Measurements from ENCODE around the gene TEKTIP1. TPM values are rescaled to one million over a fixed set of nuclear protein-coding genes. Genes with fewer than 3 reads are reported as not detected.
A peak's percentile ranks its signal among the peaks of the same experiment; 100 is the strongest.

The TEKTIP1 gene
- total RNA-seq, 4 donors from 2014 or later, result 2.5 to 5.2 TPM; not detected in 2

DNA sequence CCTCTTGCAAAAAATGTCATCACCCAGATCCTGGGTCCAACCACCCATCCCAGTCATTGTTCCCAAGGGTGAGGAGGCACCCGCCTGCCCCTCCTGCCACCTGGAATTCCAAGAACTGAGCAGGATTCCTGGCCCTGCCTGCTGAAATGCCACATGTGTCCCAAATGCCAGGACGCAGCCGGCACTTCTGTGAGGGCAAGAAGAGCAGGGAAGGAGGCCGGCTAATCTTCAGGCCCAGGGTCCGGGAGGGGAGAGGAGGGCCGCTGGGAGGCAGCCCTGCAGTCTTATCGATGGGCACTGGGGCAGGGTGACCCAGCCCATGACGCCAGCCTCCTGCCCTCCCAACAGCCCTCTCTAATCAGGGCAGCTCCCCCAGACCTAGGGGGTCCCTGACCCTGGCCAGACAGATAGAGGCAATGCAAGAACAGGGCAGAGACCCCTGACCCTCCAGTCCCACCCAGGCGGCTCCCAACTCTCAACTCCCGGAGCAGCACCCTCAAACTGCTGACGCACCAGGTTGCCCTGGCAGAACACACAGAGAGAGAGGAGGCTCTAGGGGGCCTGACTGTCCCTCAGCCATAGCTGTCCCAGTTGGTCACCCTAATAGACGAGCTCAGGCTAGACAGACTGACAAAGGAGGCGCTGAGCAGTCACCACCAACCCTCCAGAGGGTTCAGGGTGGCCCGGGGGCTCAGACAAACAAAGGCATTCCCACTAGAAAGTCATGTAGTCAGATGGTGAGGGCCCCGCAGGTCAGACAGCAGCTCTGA is 16.9 kb downstream of the TEKTIP1 start:
- 71% methylated on average over 11 of the region's 15 CpGs; no CpG with 5 or more reads in 1 of the 2 donors for WGBS, 2 donors (ENCODE audit: low coverage in 1 of 2)
- TF ChIP-seq POLR2AphosphoS5 (IDR thresholded peaks at IDR 0.05), result no peak
- no peak for TF ChIP-seq EP300 (IDR thresholded peaks at IDR 0.05; ENCODE audit: low read depth)
- TF ChIP-seq, protein P1, sequence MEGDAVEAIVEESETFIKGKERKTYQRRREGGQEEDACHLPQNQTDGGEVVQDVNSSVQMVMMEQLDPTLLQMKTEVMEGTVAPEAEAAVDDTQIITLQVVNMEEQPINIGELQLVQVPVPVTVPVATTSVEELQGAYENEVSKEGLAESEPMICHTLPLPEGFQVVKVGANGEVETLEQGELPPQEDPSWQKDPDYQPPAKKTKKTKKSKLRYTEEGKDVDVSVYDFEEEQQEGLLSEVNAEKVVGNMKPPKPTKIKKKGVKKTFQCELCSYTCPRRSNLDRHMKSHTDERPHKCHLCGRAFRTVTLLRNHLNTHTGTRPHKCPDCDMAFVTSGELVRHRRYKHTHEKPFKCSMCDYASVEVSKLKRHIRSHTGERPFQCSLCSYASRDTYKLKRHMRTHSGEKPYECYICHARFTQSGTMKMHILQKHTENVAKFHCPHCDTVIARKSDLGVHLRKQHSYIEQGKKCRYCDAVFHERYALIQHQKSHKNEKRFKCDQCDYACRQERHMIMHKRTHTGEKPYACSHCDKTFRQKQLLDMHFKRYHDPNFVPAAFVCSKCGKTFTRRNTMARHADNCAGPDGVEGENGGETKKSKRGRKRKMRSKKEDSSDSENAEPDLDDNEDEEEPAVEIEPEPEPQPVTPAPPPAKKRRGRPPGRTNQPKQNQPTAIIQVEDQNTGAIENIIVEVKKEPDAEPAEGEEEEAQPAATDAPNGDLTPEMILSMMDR (IDR thresholded peaks at IDR 0.05), result no peak
- in situ Hi-C loops (cut with MboI; ENCODE audit: low pct_ligation_motif_present in 1 of 4, low pct_unique_long_range_greater_than_20kb in 1 of 4, low sequenced_read_pairs in 3 of 4) (no loop called here), intact Hi-C loops (cut with DNase I; ENCODE audit: low total_unique reads) (no loop called here)
- DNase-seq, result no peak
- Histone ChIP-seq H3K27me3 (no peaks in the 10 kb centered on the region), H3K4me1 (peaks cover 11 to 44% (median 27%) of the 10 kb centered on the region in 4 donors), H3K9me3 (no peaks in the 10 kb centered on the region), H3K4me3 (peak overlapping the region in 3 of 4 donors; percentile 73 to 99 (median 94)), H3K27ac (peak overlapping the region in 3 of 4 donors; percentile 6 to 92 (median 12)), H3K36me3 (no peaks in the 10 kb centered on the region)

DNA sequence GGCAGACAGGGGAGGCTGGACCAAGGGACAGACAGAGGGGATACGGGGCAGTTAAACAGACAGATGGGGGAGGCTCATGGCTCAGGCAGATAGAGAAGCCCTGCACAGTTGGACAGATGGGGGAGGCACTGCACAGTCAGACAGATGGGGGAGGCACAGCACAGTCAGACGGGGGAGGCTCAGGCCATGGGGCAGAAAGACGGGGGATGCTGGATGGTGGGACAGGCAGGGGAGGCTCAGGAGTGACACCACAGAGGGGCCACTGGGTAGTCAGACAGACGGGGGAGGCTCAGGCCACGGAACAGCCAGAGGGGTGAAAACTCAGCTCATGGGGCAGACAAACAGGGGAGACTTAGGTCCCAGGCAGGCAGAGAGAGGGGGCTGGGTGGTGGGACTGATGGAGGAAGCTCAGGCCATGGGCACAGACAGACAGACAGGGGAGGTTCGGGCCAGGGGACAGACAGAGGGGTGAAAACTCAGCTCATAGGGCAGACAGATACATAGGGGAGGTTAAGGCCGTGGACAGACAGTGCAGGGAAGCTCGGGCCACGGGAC is 17.5 kb downstream of the TEKTIP1 start:
- Histone ChIP-seq H3K27ac (peak overlapping the region; percentile 75 to 95 (median 88)), H3K9me3 (no peaks in the 10 kb centered on the region), H3K27me3 (no peaks in the 10 kb centered on the region), H3K4me3 (peak overlapping the region; percentile 42 to 99 (median 84)), H3K4me1 (peaks cover 11 to 44% (median 27%) of the 10 kb centered on the region in 4 donors), H3K36me3 (no peaks in the 10 kb centered on the region)
- TF ChIP-seq, protein P1 (IDR thresholded peaks at IDR 0.05), result no peak
- in situ Hi-C loops (cut with MboI; ENCODE audit: low pct_ligation_motif_present in 1 of 4, low pct_unique_long_range_greater_than_20kb in 1 of 4, low sequenced_read_pairs in 3 of 4) (no loop called here), intact Hi-C loops (cut with DNase I; ENCODE audit: low total_unique reads) (no loop called here)
- DNase-seq, result no peak
- 16 to 28% methylated on average over 4 to 9 of the region's 9 CpGs for WGBS, 2 donors (ENCODE audit: low coverage in 1 of 2)

DNA sequence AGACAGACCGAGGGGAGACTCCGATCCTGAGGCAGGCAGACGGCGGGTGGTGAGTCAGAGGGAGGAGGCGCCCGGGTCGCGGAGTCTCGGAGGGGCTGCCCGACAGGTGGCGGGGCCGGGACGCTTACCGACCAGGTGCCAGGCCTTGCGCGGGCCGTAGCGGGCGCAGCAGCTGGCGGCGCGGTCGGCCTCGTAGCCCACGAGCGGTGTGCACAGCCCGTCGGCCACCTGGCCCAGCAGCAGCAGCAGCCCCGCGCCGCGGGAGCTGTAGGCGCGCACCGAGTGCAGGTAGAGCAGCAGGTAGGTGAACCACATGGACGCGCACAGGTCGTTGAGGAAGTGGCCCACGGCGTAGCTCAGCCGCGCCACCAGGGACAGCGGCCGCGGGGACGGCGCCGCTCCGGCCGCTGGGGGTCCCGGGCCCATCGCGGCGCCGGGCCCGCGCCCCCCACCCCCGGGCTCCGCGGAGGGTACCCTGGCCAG is 18.0 kb downstream of the TEKTIP1 start:
- Histone ChIP-seq H3K9me3 (no peaks in the 10 kb centered on the region), H3K27me3 (no peaks in the 10 kb centered on the region), H3K36me3 (no peaks in the 10 kb centered on the region), H3K4me1 (peaks cover 11 to 44% (median 27%) of the 10 kb centered on the region in 4 donors), H3K4me3 (peak overlapping the region; percentile 42 to 99 (median 84)), H3K27ac (peak overlapping the region; percentile 75 to 95 (median 88))
- 0% methylated on average over 1 to 58 of the region's 60 CpGs for whole genome bisulfite sequencing, 2 donors (ENCODE audit: low coverage in 1 of 2)
- peak; percentile 51 for DNase-seq
- intact Hi-C loops (cut with DNase I; ENCODE audit: low total_unique reads) (no loop called here), in situ Hi-C loops (cut with MboI; ENCODE audit: low pct_ligation_motif_present in 1 of 4, low pct_unique_long_range_greater_than_20kb in 1 of 4, low sequenced_read_pairs in 3 of 4) (no loop called here)
- TF ChIP-seq EP300 (IDR thresholded peaks at IDR 0.05; ENCODE audit: low read depth), result no peak
- TF ChIP-seq, protein P1 (IDR thresholded peaks at IDR 0.05), result no peak
- TF ChIP-seq POLR2A (IDR thresholded peaks at IDR 0.05), result no peak
- no peak for TF ChIP-seq POLR2AphosphoS5 (IDR thresholded peaks at IDR 0.05)

DNA sequence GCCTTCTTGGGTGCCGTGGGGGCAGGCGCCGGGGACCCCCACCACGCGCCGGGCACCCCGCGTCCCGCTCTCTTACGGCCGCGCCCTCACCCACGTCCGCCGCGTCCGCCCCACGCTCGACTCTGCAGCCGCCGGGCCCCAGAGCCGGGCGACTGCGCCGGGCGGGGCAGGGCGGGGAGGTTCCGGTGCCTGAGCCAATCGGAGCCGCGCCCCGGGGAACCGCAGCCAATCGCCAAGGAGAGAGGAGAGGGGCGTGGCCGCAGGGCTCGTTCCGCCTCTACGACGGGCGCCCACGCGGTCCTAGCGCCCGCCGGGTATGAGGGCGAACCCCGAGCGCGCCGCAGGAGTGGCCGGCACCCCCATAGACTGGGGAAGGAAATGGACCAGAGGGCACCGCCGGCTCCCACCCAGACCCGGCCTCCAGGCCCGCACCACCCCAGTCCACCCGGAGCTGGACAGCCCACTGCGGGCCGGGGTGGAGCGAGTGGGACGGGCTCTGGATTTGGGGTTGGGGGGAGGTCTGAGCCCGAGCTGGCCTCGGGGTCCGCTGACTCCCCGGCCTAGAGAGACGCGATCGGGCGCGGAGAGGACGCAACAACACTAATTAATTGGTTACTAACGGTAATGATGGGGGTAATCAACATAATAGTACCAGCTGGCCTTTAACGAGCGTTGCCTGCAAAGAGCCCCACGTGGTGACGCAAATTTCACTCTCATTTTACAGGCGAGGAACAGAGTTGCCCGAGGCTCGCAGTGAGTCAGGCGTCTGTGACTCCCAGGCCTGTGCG is 18.7 kb downstream of the TEKTIP1 start, which contains the start of gene MFSD12:
MFSD12 (minus strand) TSS at position 126 of the 788 bp plus-strand sequence. CDS start 183 bp downstream, outside the sequence.
- Histone ChIP-seq H3K4me1 (peaks cover 11 to 44% (median 26%) of the 10 kb centered on the region in 4 donors), H3K36me3 (no peaks in the 10 kb centered on the region), H3K9me3 (no peaks in the 10 kb centered on the region), H3K27ac (peak within 1 kb of the TSS; percentile 75 to 95 (median 88)), H3K4me3 (peak within 1 kb of the TSS; percentile 73 to 99 (median 94)), H3K27me3 (no peaks in the 10 kb centered on the region)
- WGBS, 2 donors (ENCODE audit: low coverage in 1 of 2), result 1% methylated on average over 58 of the region's 81 CpGs; no CpG with 5 or more reads in 1 of the 2 donors
- TF ChIP-seq POLR2A (IDR thresholded peaks at IDR 0.05) (peak; percentile 52), POLR2AphosphoS5 (IDR thresholded peaks at IDR 0.05) (peak; percentile 88 to 89 (median 88))
- TF ChIP-seq, protein P1 (IDR thresholded peaks at IDR 0.05), result no peak
- in situ Hi-C loops (cut with MboI; ENCODE audit: low pct_ligation_motif_present in 1 of 4, low pct_unique_long_range_greater_than_20kb in 1 of 4, low sequenced_read_pairs in 3 of 4), result no loop called here
- intact Hi-C loops (cut with DNase I; ENCODE audit: low total_unique reads), result no loop called here
- DNase-seq, result peak; percentile 96
